DOHH2 (cell line): Measurements from ENCODE around the gene GMDS.

Experiments used
- H3F3A ChIP-seq: fragments of 200-600 bp; sonication (generic), shearing (Covaris generic); 2 replicates; pipeline ENCODE4 v1.6.0; 2016; ENCODE audit warnings: antibody characterized with exemption, mild to moderate bottlenecking; ENCODE audit not compliant: control insufficient read depth, insufficient read depth
- H3K27ac ChIP-seq: fragments of 200-600 bp; sonication (generic); 2 replicates; pipeline ENCODE4 v1.5.1; 2014; ENCODE audit warnings: low read depth, mild to moderate bottlenecking, low read length, moderate library complexity
- H3K27me3 ChIP-seq: fragments of 200-600 bp; sonication (generic); 2 replicates; pipeline ENCODE4 v1.6.1; 2014; ENCODE audit warnings: mild to moderate bottlenecking, low read length, mixed read lengths; ENCODE audit not compliant: control insufficient read depth
- H3K36me3 ChIP-seq: fragments of 200-600 bp; sonication (generic); 2 replicates; pipeline ENCODE4 v1.6.1; 2014; ENCODE audit warnings: mild to moderate bottlenecking, low read length, moderate library complexity, mixed read lengths; ENCODE audit not compliant: control insufficient read depth
- H3K4me1 ChIP-seq: fragments of 200-600 bp; sonication (generic); 2 replicates; pipeline ENCODE4 v1.6.1; 2014; ENCODE audit warnings: mild to moderate bottlenecking, low read length, mixed read lengths; ENCODE audit not compliant: control insufficient read depth
- H3K4me2 ChIP-seq: fragments of 200-600 bp; sonication (generic); 2 replicates; pipeline ENCODE4 v1.6.0; 2014; ENCODE audit warnings: mild to moderate bottlenecking, low read length, moderate library complexity
- H3K4me3 ChIP-seq: fragments of 200-600 bp; sonication (generic); 2 replicates; pipeline ENCODE4 v1.5.1; 2014; ENCODE audit warnings: mild to moderate bottlenecking, low read length, mixed read lengths
- H3K79me2 ChIP-seq: fragments of 200-600 bp; sonication (generic); 2 replicates; pipeline ENCODE4 v1.6.1; 2014; ENCODE audit warnings: mild to moderate bottlenecking, low read length, mixed read lengths; ENCODE audit not compliant: control insufficient read depth
- H3K9me2 ChIP-seq: fragments of 200-600 bp; sonication (generic); replicated peaks from 2 replicates; pipeline ENCODE4 v1.6.1; 2014; ENCODE audit warnings: mild to moderate bottlenecking, low read length, mixed read lengths; ENCODE audit not compliant: control insufficient read depth
- H3K9me3 ChIP-seq: fragments of 200-600 bp; sonication (generic); 2 replicates; pipeline ENCODE4 v1.6.1; 2014; ENCODE audit warnings: antibody characterized with exemption, low read length, mixed read lengths; ENCODE audit not compliant: control insufficient read depth, insufficient read depth
- H4K20me1 ChIP-seq: fragments of 200-600 bp; sonication (generic); 2 replicates; pipeline ENCODE4 v1.6.0; 2014; ENCODE audit warnings: low read depth, mild to moderate bottlenecking, antibody characterized with exemption, low read length, moderate library complexity; ENCODE audit not compliant: control insufficient read depth, insufficient read depth
- CTCF ChIP-seq: fragments of 200-600 bp; sonication (generic); IDR thresholded peaks from one replicate; pipeline ENCODE4 v1.5.1; 2014; ENCODE audit warnings: antibody characterized with exemption, mild to moderate bottlenecking, low read depth, low read length; ENCODE audit not compliant: poor library complexity, severe bottlenecking
- EZH2phosphoT487 ChIP-seq: fragments of 200-600 bp; sonication (generic); IDR thresholded peaks from 2 replicates; pipeline ENCODE4 v1.6.1; 2017; ENCODE audit warnings: borderline replicate concordance, mild to moderate bottlenecking, antibody characterized with exemption, low read length, moderate library complexity, mixed read lengths

The GMDS gene

GRCh38 chr6:1619673-1620503 is 625.5 kb downstream of the GMDS start:
- Histone ChIP-seq H3K4me2 (no peak overlapping the region), H3K36me3 (no peaks in the 10 kb centered on the region), H3K4me3 (no peak overlapping the region), H3K27ac (no peak overlapping the region), H3K27me3 (no peaks in the 10 kb centered on the region), H3F3A (no peaks in the 10 kb centered on the region), H3K9me3 (no peaks in the 10 kb centered on the region), H3K4me1 (no peaks in the 10 kb centered on the region), H3K9me2 (no peaks in the 10 kb centered on the region), H4K20me1 (0 out of 2 replicates have a peak, but pooled peaks cover 4% of the 10 kb centered on the region), H3K79me2 (no peaks in the 10 kb centered on the region)
- TF ChIP-seq EZH2phosphoT487 (no peak), CTCF (no peak)

GRCh38 chr6:1619098-1619672 is 626.2 kb downstream of the GMDS start:
- TF ChIP-seq CTCF, result no peak
- no peak for TF ChIP-seq EZH2phosphoT487
- Histone ChIP-seq H3K79me2 (no peaks in the 10 kb centered on the region), H4K20me1 (0 out of 2 replicates have a peak, but pooled peaks cover 4% of the 10 kb centered on the region), H3K9me2 (no peaks in the 10 kb centered on the region), H3K4me2 (no peak overlapping the region), H3K4me1 (no peaks in the 10 kb centered on the region), H3K27me3 (no peaks in the 10 kb centered on the region), H3K27ac (no peak overlapping the region), H3F3A (no peaks in the 10 kb centered on the region), H3K4me3 (no peak overlapping the region), H3K36me3 (no peaks in the 10 kb centered on the region), H3K9me3 (no peaks in the 10 kb centered on the region)

GRCh38 chr6:1618311-1619097 is 626.9 kb downstream of the GMDS start:
- Histone ChIP-seq H3K4me1 (no peaks in the 10 kb centered on the region), H3K79me2 (no peaks in the 10 kb centered on the region), H3K9me2 (no peaks in the 10 kb centered on the region), H4K20me1 (0 out of 2 replicates have a peak, but pooled peaks cover 4% of the 10 kb centered on the region), H3K27ac (no peak overlapping the region), H3F3A (no peaks in the 10 kb centered on the region), H3K4me3 (no peak overlapping the region), H3K27me3 (no peaks in the 10 kb centered on the region), H3K36me3 (no peaks in the 10 kb centered on the region), H3K4me2 (no peak overlapping the region), H3K9me3 (no peaks in the 10 kb centered on the region)
- TF ChIP-seq CTCF, result no peak
- TF ChIP-seq EZH2phosphoT487, result no peak
